Neuron (in vitro differentiated cells): Measurements from ENCODE around the gene DEFB124.
"Not testable (repeated sequence)": the region's sequence is repeated elsewhere in the genome, so short reads cannot be mapped to it uniquely, and the experiment has no call there.

Source experiments
- H2AFZ ChIP-seq: one replicate; pipeline ENCODE4 v1.6.1; 2013; ENCODE audit warnings: low read depth, mild to moderate bottlenecking, inconsistent platforms, low read length, moderate library complexity
- H3K27me3 ChIP-seq: one replicate; pipeline ENCODE4 v1.6.1; 2013; ENCODE audit warnings: low read length; ENCODE audit not compliant: insufficient read depth
- H3K36me3 ChIP-seq: one replicate; pipeline ENCODE4 v1.6.1; 2013; ENCODE audit warnings: low read length; ENCODE audit not compliant: insufficient read depth
- H3K4me1 ChIP-seq: one replicate; pipeline ENCODE4 v1.6.1; 2013; ENCODE audit warnings: low read length; ENCODE audit not compliant: insufficient read depth
- H3K4me3 ChIP-seq: 2 replicates; pipeline ENCODE4 v1.5.1; 2013; ENCODE audit warnings: mild to moderate bottlenecking, low read length, moderate library complexity
- H3K9me3 ChIP-seq: one replicate; pipeline ENCODE4 v1.6.1; 2013; ENCODE audit warnings: low read length

Gene DEFB124

DNA sequence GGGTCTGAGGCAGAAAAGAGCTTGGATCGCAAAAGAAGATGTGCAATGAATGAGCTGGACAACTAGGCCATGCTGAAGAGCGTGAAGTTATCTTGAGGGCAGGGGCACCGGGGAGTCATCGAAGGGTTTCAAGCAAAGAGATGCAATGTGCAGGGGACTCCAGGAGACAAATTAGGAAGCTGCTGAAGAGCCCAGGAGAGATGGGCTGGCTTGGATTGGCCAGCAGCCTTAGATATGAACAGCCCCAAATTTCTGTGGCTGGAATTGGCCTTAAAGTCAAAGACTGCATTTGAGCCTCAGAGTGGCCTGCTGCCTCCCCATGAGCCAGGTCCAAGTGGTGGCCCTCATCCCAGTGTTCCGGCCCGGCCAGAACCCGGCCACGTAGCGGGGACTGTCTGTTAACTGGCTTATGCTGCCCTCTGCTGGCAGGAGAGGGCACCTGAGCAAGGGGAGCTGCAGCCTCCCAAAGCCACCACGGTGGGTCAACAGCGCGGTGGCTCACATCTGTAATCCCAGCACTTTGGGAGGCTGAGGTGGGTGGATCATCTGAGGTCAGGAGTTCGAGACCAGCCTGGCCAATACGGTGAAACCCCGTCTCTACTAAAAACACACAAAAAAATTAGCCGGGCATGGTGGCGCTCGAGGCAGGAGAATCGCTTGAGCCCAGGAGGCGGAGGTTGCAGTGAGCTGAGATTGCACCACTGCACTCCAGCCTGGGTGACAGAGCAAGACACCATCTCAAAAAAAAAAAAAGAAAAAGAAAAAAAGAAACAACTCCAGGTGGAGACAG is 28.2 kb upstream of the DEFB124 start:
- H3K27me3 ChIP-seq, H3K36me3 ChIP-seq, H3K4me1 ChIP-seq, H3K9me3 ChIP-seq, H2AFZ ChIP-seq, H3K4me3 ChIP-seq: not testable (repeated sequence)

DNA sequence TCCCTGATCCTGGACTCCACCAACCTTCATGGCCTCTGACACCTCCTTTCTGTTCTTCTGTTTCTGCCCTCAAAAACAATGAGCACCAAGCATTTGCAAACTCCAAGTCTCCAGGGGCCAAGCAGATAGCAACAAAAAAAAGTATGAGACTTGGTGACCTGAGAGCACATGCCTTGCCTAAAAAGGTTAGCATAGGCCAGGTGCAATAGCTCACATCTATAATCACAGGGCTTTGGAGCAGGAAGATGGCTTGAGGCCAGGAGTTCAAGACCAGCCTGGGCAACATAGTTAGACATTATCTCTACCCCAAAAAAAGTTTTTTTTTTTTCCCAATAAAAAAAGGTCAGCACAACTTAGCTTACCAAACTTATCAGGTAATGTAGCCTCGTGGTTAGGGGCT is 25.6 kb upstream of the DEFB124 start:
- H3K36me3 ChIP-seq: no peaks in the 10 kb centered on the region

GRCh38 chr20:31497838-31498540 is 23.1 kb upstream of the DEFB124 start:
- Histone ChIP-seq H3K9me3 (no peaks in the 10 kb centered on the region), H3K4me1 (no peaks in the 10 kb centered on the region), H3K36me3 (no peaks in the 10 kb centered on the region), H3K4me3 (no peak overlapping the region), H2AFZ (no peak overlapping the region), H3K27me3 (peaks cover 8% of the 10 kb centered on the region)

More for the DNA sequence above, 25.6 kb upstream of the DEFB124 start:
- no peaks in the 10 kb centered on the region for H3K9me3 ChIP-seq
- H3K4me3 ChIP-seq: no peak overlapping the region
- no peak overlapping the region for H2AFZ ChIP-seq
- H3K4me1 ChIP-seq: no peaks in the 10 kb centered on the region
- H3K27me3 ChIP-seq: peaks cover 8% of the 10 kb centered on the region

- Histone ChIP-seq H3K27me3 (peaks cover 8% of the 10 kb centered on the region), H2AFZ (no peak overlapping the region), H3K4me3 (no peak overlapping the region), H3K9me3 (no peaks in the 10 kb centered on the region), H3K4me1 (no peaks in the 10 kb centered on the region), H3K36me3 (no peaks in the 10 kb centered on the region)
Measured at GRCh38 chr20:31496761-31497295, 21.9 kb upstream of the DEFB124 start.

- Histone ChIP-seq H2AFZ (no peak overlapping the region), H3K9me3 (no peaks in the 10 kb centered on the region), H3K4me1 (no peaks in the 10 kb centered on the region), H3K36me3 (no peaks in the 10 kb centered on the region), H3K4me3 (no peak overlapping the region), H3K27me3 (peaks cover 8% of the 10 kb centered on the region)
Measured at GRCh38 chr20:31494131-31494530, 19.2 kb upstream of the DEFB124 start.

DNA sequence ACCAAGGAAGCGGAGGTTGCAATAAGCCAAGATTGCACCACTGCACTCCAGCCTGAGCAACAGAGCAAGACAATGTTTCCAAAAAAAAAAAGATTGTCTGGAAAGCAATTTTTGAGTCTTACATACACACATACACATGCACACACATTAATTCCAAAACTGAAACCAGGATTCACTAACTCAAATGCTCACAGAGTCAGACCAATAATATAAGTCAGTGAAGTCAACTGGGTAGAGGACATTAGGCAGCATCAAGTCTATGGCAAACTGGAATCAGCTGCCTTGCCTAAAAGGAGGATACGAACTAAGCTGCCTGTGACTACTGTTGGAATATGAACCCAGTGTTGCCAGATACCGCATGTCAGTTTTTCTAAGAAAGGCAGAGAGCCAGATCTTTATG is 15.8 kb upstream of the DEFB124 start:
- no peak overlapping the region for H3K4me3 ChIP-seq
- H3K36me3 ChIP-seq: no peaks in the 10 kb centered on the region
- H3K9me3 ChIP-seq: no peaks in the 10 kb centered on the region
- no peak overlapping the region for H2AFZ ChIP-seq
- no peaks in the 10 kb centered on the region for H3K4me1 ChIP-seq
- H3K27me3 ChIP-seq: peaks cover 8% of the 10 kb centered on the region

GRCh38 chr20:31489152-31489551 is 14.2 kb upstream of the DEFB124 start:
- H3K4me3 ChIP-seq: no peak overlapping the region
- peaks cover 10% of the 10 kb centered on the region for H3K27me3 ChIP-seq
- no peak overlapping the region for H2AFZ ChIP-seq
- H3K36me3 ChIP-seq: no peaks in the 10 kb centered on the region
- H3K4me1 ChIP-seq: no peaks in the 10 kb centered on the region
- no peaks in the 10 kb centered on the region for H3K9me3 ChIP-seq

DNA sequence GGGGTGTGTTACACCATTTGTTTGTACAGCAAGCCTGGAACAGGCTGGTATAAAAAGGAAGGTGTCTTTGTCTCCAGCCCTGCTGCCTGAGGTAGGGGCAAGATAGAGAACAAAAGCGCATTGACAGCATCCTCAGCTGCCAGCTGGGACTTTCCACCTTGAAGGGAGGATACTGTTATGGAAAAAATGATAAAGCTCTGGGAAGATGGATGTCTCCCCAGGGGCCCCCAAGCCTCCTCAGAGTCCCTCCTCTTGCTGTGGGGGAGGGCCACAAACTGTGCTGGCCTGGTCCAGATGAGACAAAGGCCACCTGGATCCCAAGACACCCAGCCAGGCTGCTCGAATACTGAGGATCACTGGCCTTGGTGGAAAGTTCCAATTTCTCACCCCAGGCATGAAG is 13.2 kb upstream of the DEFB124 start:
- H3K36me3 ChIP-seq: no peaks in the 10 kb centered on the region
- no peaks in the 10 kb centered on the region for H3K9me3 ChIP-seq
- no peak overlapping the region for H2AFZ ChIP-seq
- H3K27me3 ChIP-seq: peaks cover 10% of the 10 kb centered on the region
- no peaks in the 10 kb centered on the region for H3K4me1 ChIP-seq
- no peak overlapping the region for H3K4me3 ChIP-seq

DNA sequence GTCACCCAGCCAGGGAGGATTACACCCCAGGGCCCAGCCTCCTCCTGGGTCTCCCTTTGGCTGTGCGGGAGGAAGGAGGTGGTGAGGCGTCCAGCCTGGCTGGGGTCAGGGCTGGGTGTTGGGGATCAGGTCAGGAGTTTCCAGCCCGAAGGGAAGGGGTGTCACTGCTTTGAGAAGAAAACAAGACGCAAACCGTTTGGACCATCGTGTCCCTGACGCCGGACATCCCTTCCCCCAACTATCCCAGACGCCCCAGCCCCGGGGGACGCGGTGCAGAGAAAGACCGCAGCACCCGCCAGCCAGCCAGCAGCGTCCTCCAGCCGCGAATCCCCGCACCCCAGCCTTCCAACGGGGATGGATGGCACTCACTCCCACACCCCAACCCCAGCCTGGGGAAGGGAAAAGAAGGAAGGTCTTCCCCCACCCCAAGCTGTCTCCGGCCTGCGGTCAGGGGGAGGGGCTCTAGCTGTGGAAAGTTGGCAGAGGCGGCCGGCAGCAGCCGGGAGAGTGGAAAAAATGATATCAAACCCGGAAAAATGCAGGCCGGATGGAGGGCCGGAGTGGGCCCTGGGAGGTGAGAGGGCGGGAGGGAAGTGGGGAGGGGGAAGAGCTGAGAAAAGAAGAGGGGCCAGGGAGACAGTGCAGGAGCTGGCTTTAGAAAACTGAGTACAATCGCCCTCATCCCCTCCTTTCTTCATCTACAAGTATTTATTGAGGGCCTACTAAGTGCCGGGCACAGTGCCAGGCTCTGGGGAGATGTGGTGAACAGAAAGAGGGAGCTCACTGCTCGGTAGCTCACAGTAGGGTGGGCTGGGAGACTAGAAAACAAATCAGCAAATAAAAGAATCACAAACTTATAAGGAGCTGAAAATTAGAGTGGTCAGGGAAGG is 10.8 kb upstream of the DEFB124 start:
- no peaks in the 10 kb centered on the region for H3K4me1 ChIP-seq
- H3K9me3 ChIP-seq: no peaks in the 10 kb centered on the region
- H2AFZ ChIP-seq: no peak overlapping the region
- H3K4me3 ChIP-seq: no peak overlapping the region
- H3K27me3 ChIP-seq: peaks cover 10% of the 10 kb centered on the region
- no peaks in the 10 kb centered on the region for H3K36me3 ChIP-seq

DNA sequence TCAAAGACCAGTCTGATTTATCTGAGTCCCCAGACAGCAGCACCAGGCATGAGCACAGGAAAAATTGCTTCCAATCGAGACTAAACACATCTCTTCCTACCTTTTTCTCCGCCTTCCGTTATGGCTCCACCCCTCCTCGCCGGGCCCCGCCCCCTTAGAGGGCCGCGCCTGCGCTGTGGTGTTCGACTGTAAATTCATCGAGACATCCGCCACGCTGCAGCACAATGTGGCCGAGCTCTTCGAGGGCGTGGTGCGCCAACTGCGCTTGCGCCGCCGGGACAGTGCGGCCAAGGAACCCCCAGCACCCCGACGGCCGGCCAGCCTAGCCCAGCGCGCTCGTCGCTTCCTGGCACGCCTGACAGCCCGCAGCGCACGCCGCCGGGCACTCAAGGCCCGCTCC is 9.1 kb upstream of the DEFB124 start:
- H2AFZ ChIP-seq: no peak overlapping the region
- H3K4me3 ChIP-seq: no peak overlapping the region
- peaks cover 8% of the 10 kb centered on the region for H3K27me3 ChIP-seq
- H3K4me1 ChIP-seq: no peaks in the 10 kb centered on the region
- H3K36me3 ChIP-seq: no peaks in the 10 kb centered on the region
- H3K9me3 ChIP-seq: no peaks in the 10 kb centered on the region

GRCh38 chr20:31476643-31477215 is 1.8 kb upstream of the DEFB124 start:
- peaks cover 4% of the 10 kb centered on the region for H3K27me3 ChIP-seq
- H3K9me3 ChIP-seq: no peaks in the 10 kb centered on the region
- no peaks in the 10 kb centered on the region for H3K36me3 ChIP-seq
- H3K4me1 ChIP-seq: no peaks in the 10 kb centered on the region
- H3K4me3 ChIP-seq: no peak overlapping the region
- H2AFZ ChIP-seq: no peak overlapping the region

- Histone ChIP-seq H3K9me3 (no peaks in the 10 kb centered on the region), H3K27me3 (peaks cover 4% of the 10 kb centered on the region), H3K4me3 (no peak overlapping the region), H2AFZ (no peak overlapping the region), H3K36me3 (no peaks in the 10 kb centered on the region), H3K4me1 (no peaks in the 10 kb centered on the region)
Measured at GRCh38 chr20:31476294-31476585, 1.3 kb upstream of the DEFB124 start.
